ENCODE results near the gene TGM2. TPM values are rescaled to one million over a fixed set of nuclear protein-coding genes. Genes with fewer than 3 reads are reported as not detected.

Gene TGM2
- total RNA-seq, 1 experiment from 2014 or later = 1.5 TPM

GRCh38 chr20:38166703-38167233 lies 1.7 kb upstream of the TGM2 start:
- Mint-ChIP-seq H3K27me3 (ENCODE audit: insufficient read depth, unreplicated experiment) (no peaks in the 10 kb centered on the region), H3K27ac (ENCODE audit: low read depth, unreplicated experiment) (no peak overlapping the region), H3K9me3 (ENCODE audit: unreplicated experiment) (no peaks in the 10 kb centered on the region), H3K4me3 (ENCODE audit: unreplicated experiment) (no peak overlapping the region), H3K4me1 (ENCODE audit: insufficient read depth, unreplicated experiment) (peaks cover 43% of the 10 kb centered on the region), H3K36me3 (ENCODE audit: insufficient read depth, unreplicated experiment) (no peaks in the 10 kb centered on the region)
- POLR2A ChIA-PET = interaction anchor here (0.6 to 3.3 kb wide), 7 partner anchors 20 to 106 kb away, joined by 3 to 17 read pairs (median 4); no protein-coding TSS in a partner anchor
- no peak for TF ChIP-seq CTCF (IDR thresholded peaks at IDR 0.05; ENCODE audit: unreplicated experiment)
- intact Hi-C loops (cut with micrococcal nuclease) = loop anchor here (5.0 to 10.0 kb wide), 2 partner anchors 52 to 161 kb away; no protein-coding TSS in a partner anchor
- BruUV-seq (replicated peaks) = no TSS peak
- no peak for DNase-seq (ENCODE audit: unreplicated experiment)
- CTCF ChIA-PET = interaction anchor here (0.6 to 8.8 kb wide), 16 partner anchors 9 to 605 kb away, joined by 3 to 146 read pairs (median 4); no protein-coding TSS in a partner anchor

GRCh38 chr20:38165966-38166702 lies 1.1 kb upstream of the TGM2 start:
- intact Hi-C loops (cut with micrococcal nuclease) = loop anchor here (1.0 to 10.0 kb wide), 3 partner anchors 51 to 161 kb away; no protein-coding TSS in a partner anchor
- Mint-ChIP-seq H3K36me3 (ENCODE audit: insufficient read depth, unreplicated experiment) (no peaks in the 10 kb centered on the region), H3K4me1 (ENCODE audit: insufficient read depth, unreplicated experiment) (peaks cover 41% of the 10 kb centered on the region), H3K27me3 (ENCODE audit: insufficient read depth, unreplicated experiment) (no peaks in the 10 kb centered on the region), H3K27ac (ENCODE audit: low read depth, unreplicated experiment) (no peak overlapping the region), H3K9me3 (ENCODE audit: unreplicated experiment) (no peaks in the 10 kb centered on the region), H3K4me3 (ENCODE audit: unreplicated experiment) (peak overlapping the region; percentile 11)
- BruUV-seq (replicated peaks) = no TSS peak
- DNase-seq (ENCODE audit: unreplicated experiment) = peak; percentile 18
- TF ChIP-seq CTCF (IDR thresholded peaks at IDR 0.05; ENCODE audit: unreplicated experiment) = no peak
- CTCF ChIA-PET = interaction anchor here (0.6 to 8.8 kb wide), 16 partner anchors 10 to 604 kb away, joined by 3 to 146 read pairs (median 4); no protein-coding TSS in a partner anchor
- POLR2A ChIA-PET = interaction anchor here (0.6 to 3.3 kb wide), 5 partner anchors 22 to 105 kb away, joined by 3 to 17 read pairs (median 4); no protein-coding TSS in a partner anchor

GRCh38 chr20:38164624-38165088 lies 414 bp downstream of the TGM2 start:
- intact Hi-C loops (cut with micrococcal nuclease) = loop anchor here (1.0 to 10.0 kb wide), 3 partner anchors 50 to 163 kb away; no protein-coding TSS in a partner anchor
- Mint-ChIP-seq H3K27me3 (ENCODE audit: insufficient read depth, unreplicated experiment) (no peaks in the 10 kb centered on the region), H3K9me3 (ENCODE audit: unreplicated experiment) (no peaks in the 10 kb centered on the region), H3K4me3 (ENCODE audit: unreplicated experiment) (no peak overlapping the region), H3K36me3 (ENCODE audit: insufficient read depth, unreplicated experiment) (no peaks in the 10 kb centered on the region), H3K27ac (ENCODE audit: low read depth, unreplicated experiment) (no peak overlapping the region), H3K4me1 (ENCODE audit: insufficient read depth, unreplicated experiment) (peaks cover 36% of the 10 kb centered on the region)
- no peak for TF ChIP-seq CTCF (IDR thresholded peaks at IDR 0.05; ENCODE audit: unreplicated experiment)
- CTCF ChIA-PET = interaction anchor here (0.6 to 6.6 kb wide), 20 partner anchors 9 to 460 kb away, joined by 3 to 70 read pairs (median 4); no protein-coding TSS in a partner anchor
- BruUV-seq (replicated peaks) = no TSS peak
- POLR2A ChIA-PET = interaction anchor here (0.6 to 1.6 kb wide), 3 partner anchors 20 to 54 kb away, joined by 3 to 5 read pairs (median 4); no protein-coding TSS in a partner anchor
- no peak for DNase-seq (ENCODE audit: unreplicated experiment)

GRCh38 chr20:38164069-38164468 lies 1.0 kb downstream of the TGM2 start:
- DNase-seq (ENCODE audit: unreplicated experiment) = no peak
- intact Hi-C loops (cut with micrococcal nuclease) = loop anchor here (10.0 kb wide), 1 partner anchor 49 kb away; no protein-coding TSS in a partner anchor
- ChIA-PET CTCF (interaction anchor here (0.6 to 6.6 kb wide), 21 partner anchors 8 to 772 kb away, joined by 3 to 70 read pairs (median 4); no protein-coding TSS in a partner anchor), POLR2A (interaction anchor here (1.2 to 1.6 kb wide), 2 partner anchors 46 to 54 kb away, joined by 4 to 5 read pairs; no protein-coding TSS in a partner anchor)
- BruUV-seq (replicated peaks) = no TSS peak
- Mint-ChIP-seq H3K9me3 (ENCODE audit: unreplicated experiment) (no peaks in the 10 kb centered on the region), H3K36me3 (ENCODE audit: insufficient read depth, unreplicated experiment) (no peaks in the 10 kb centered on the region), H3K4me1 (ENCODE audit: insufficient read depth, unreplicated experiment) (peaks cover 32% of the 10 kb centered on the region), H3K27ac (ENCODE audit: low read depth, unreplicated experiment) (no peak overlapping the region), H3K4me3 (ENCODE audit: unreplicated experiment) (no peak overlapping the region), H3K27me3 (ENCODE audit: insufficient read depth, unreplicated experiment) (no peaks in the 10 kb centered on the region)
- no peak for TF ChIP-seq CTCF (IDR thresholded peaks at IDR 0.05; ENCODE audit: unreplicated experiment)

Data from MCF 10A (cell line).